HCT116 (cell line): ENCODE data around the gene C14orf180.

Source experiments
- ATF3 ChIP-seq: IDR thresholded peaks from 2 replicates; pipeline ENCODE4 v1.6.1; 2012
- CTCF ChIP-seq, 3 experiments: fragments of 200-600 bp in 1 of 3; sonication (generic) in 1 of 3; IDR thresholded peaks in 2 of 3; conservative IDR thresholded peaks in 1 of 3; 2 replicates each; pipeline ENCODE4 v1.5.1; 2012 to 2017; ENCODE audit warnings: low read depth in 2 of 3, low read length in 2 of 3, antibody characterized with exemption in 1 of 3, borderline replicate concordance in 1 of 3, control low read depth in 1 of 3, mild to moderate bottlenecking in 1 of 3, mixed read lengths in 1 of 3, mixed run types in 1 of 3, moderate library complexity in 1 of 3; ENCODE audit not compliant: insufficient read depth in 1 of 3
- EZH2 ChIP-seq: fragments of 200-600 bp; sonication (generic); IDR thresholded peaks from 2 replicates; pipeline ENCODE4 v1.6.1; 2017; ENCODE audit warnings: antibody characterized with exemption, mixed run types
- FOSL1 ChIP-seq: IDR thresholded peaks from 2 replicates; pipeline ENCODE4 v1.6.1; 2012; ENCODE audit warnings: low read depth
- JUND ChIP-seq: IDR thresholded peaks from 2 replicates; pipeline ENCODE4 v1.6.1; 2012
- POLR2A ChIP-seq: IDR thresholded peaks from 2 replicates; pipeline ENCODE4 v1.7.0; 2011; ENCODE audit warnings: borderline replicate concordance; ENCODE audit not compliant: insufficient read depth, insufficient read length; ENCODE audit errors: extremely low read depth
- POLR2AphosphoS5 ChIP-seq: IDR thresholded peaks from 2 replicates; pipeline ENCODE4 v1.6.1; 2011; ENCODE audit warnings: mild to moderate bottlenecking, low read depth, low read length, moderate library complexity
- RAD21 ChIP-seq: IDR thresholded peaks from 2 replicates; pipeline ENCODE4 v1.6.1; 2012; ENCODE audit warnings: low read depth, mild to moderate bottlenecking
- SIN3A ChIP-seq: IDR thresholded peaks from 2 replicates; pipeline ENCODE4 v1.6.1; 2012; ENCODE audit warnings: low read depth
- SP1 ChIP-seq: IDR thresholded peaks from 2 replicates; pipeline ENCODE4 v1.6.1; 2012; ENCODE audit warnings: low read depth
- SRF ChIP-seq: IDR thresholded peaks from 2 replicates; pipeline ENCODE4 v1.6.1; 2012; ENCODE audit warnings: low read depth
- TCF7L2 ChIP-seq: IDR thresholded peaks from 2 replicates; pipeline ENCODE4 v1.7.0; 2011; ENCODE audit warnings: borderline replicate concordance, inconsistent platforms; ENCODE audit not compliant: insufficient read depth, insufficient read length; ENCODE audit errors: extremely low read depth
- YY1 ChIP-seq: IDR thresholded peaks from 2 replicates; pipeline ENCODE4 v1.6.1; 2011; ENCODE audit warnings: low read length, low read depth, moderate library complexity, mild to moderate bottlenecking; ENCODE audit not compliant: insufficient replicate concordance; ENCODE audit errors: extremely low read depth
- ZNF274 ChIP-seq: fragments of 200-500 bp; sonication (Bioruptor generic); IDR thresholded peaks from 2 replicates; pipeline ENCODE4 v1.6.1; 2014; ENCODE audit warnings: mild to moderate bottlenecking, low read depth, low read length, inconsistent platforms

DNA sequence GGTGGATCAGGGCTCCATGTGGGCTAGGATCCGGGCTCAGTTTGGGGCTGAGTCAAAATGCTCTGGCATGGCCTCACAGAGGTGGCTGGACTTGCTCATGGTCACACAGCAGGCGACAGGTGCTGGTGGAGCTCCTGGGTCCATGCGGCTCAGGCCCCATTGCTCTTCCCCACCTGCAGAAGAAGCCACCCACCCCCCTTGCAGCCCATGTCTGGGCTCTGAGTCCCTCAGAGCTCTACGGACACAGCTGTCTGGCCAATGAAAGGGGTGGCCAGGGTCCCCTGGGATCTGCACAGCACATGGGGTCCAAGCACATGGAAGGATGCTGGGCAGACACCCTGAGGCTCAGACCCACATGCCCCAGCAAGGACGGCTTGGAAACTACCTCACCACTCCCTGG lies 17.0 kb upstream of the C14orf180 start:
- TF ChIP-seq CTCF (IDR thresholded peaks at IDR 0.05 in 2 of 3, conservative IDR thresholded peaks at IDR 0.05 in 1 of 3; ENCODE audit: borderline replicate concordance in 1 of 3, insufficient read depth in 1 of 3, low read depth in 2 of 3, low read length in 2 of 3) (no peak), POLR2AphosphoS5 (no peak), SP1 (no peak), POLR2A (no peak), ATF3 (no peak), YY1 (no peak), FOSL1 (no peak), TCF7L2 (no peak), SRF (no peak), EZH2 (no peak), ZNF274 (no peak), RAD21 (no peak), SIN3A (no peak), JUND (no peak)
